HL-60/S4 treated with retinoic acid at 250 ng/mL for 4 days and 3 days (cell line): ENCODE results near the gene PEBP1.

Source experiments
- in situ Hi-C: fragments of 300-500 bp; cut with MboI; formaldehyde crosslinking; loops from 2 replicates; pipeline ENCODE4 v1.7.0; 2022; ENCODE audit warnings: low sequenced_read_pairs

The PEBP1 gene

DNA sequence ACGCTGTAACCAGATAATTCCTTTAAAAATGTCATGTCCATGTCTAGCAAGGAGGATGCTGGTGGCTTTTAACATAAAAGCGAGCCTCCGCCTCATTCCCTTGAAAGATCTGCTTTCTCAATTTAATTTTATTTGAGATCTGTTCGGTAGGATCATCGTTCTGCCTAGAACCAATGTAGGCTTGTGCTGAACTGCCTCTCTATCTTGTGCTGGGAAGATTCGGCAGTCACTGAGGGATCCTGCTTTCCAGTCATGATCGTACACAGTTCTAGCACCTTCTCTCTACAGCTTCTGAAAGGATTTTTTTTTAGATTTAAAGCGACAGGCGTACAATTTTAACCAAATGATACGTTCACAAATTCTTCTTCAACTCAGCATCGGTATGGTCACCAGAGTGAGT lies 54.3 kb downstream of the PEBP1 start:
- in situ Hi-C loops: no loop called here

GRCh38 chr12:118193477-118193876 lies 57.6 kb downstream of the PEBP1 start:
- in situ Hi-C loops: no loop called here

DNA sequence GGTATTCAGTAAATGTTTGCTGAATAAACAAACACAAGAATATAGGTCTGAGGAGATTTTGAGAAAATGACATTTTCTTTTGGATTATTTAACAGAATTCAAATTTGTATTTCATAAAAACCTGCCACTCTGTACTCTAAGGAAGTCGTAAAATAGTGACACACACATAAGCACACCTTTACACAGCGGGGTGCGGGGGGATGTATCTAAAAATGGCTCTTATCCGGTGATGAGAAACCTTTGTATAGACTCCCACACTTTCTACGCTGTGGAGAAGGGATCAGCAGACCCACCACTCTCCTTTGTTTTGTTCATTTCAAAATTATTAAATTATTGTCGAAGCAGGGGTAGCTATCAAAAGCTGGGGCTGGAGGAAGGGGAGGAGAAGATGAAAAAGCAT lies 58.0 kb downstream of the PEBP1 start:
- in situ Hi-C loops: no loop called here
